ENCODE measurements around the gene PDGFRB.

PDGFRB gene

DNA sequence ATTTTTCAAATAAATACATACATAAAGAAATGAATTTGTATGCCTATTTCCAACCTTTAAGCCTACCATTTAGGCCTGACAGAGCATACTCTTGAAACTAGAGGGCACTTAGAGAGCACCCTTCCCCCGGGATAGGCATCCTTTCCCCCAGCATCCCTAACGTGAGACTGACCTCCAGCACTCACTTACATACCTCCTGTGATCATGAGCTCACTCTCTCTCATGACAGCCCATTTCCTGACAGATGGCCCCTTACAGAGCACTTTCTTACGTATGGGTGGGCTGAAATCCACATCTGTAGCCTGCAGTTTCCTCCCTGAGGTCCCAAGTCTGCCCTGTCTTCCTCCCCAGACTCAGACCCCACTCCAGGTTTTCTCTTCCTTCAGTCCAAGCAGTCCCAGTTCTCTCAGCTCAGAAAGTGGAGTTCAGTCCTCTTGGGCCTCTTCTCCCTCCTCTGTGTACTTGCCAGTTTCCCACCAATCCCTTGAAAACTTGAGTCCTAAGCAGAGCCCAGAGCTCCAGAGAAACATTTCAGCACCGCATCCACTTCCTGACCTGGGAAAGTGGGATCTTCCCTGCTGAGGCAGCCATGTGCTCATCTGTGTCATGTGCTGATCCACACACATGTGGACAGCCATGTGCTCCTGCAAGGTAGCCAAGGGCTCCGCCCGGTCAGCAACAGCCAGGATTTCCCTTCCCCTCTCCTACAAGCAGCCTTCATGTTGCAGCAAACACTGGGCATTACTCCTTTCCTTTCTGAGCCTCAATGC, 8.8 kb upstream of the PDGFRB start:
- DNase-seq (ENCODE audit: extremely low read depth in 1 of 2, low read depth in 1 of 2), result no peak

DNA sequence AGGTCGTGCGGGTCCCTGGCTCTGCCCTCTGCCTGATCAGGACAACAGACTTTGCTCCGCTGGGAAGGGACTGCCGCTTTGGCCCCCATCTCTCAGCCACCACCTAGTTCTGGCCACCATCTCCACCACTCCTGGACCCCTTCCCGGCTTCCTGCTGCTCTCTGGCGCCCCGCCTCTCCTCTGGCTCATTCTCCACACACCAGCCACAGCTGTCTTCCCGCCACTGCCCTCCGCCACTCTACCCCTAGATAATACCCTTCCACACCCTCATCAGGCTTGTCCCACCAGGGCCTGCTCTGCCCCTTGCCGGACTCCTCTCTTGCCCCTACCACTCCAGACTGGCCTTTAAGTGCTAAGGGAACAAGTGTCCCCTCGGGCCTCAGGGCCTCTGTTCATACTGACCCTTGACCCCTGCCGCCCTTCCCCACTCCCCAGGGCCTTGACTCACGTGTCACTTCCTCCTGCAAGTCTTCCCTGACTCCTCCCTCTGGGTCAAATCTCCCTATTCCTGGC, 8.0 kb upstream of the PDGFRB start:
- no peak for DNase-seq (ENCODE audit: extremely low read depth in 1 of 2, low read depth in 1 of 2)

DNA sequence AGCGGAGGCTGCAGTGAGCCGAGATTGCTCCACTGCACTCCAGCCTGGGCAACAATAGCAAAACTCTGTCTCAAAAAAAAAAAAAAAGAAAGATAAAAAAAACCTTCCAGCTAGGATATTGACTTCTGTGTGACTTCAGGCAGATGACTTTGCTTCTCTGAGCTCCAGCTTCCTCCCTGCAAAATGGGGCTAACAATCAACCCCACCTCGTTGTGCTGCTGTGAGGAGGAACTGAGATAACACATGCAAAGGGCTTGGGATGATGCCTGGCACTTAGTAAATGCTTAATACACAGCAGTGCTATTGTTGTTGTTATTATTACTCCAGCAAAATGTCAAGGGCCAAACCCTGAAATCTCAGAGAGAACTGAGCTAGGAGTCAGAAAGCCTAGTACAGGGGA, 7.4 kb upstream of the PDGFRB start:
- DNase-seq (ENCODE audit: extremely low read depth in 1 of 2, low read depth in 1 of 2), result no peak

DNA sequence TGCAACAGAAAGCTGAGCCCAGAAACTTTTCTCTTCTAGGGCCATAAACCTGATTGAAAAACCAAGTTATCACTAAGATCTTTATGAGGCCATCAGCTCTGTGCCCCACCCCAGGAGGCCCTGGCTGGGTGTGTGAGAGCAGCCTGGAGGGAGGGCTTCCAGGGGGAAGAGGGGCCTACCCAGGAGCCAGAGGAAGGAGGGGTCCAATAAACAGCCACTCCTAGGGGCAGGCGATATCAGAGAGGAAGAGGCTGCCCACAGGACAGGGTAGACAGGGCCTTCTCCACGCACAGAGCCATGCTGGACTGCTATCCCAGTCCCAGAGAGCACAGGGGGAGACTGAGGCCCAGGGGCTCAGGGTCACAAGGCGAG, 6.5 kb upstream of the PDGFRB start:
- DNase-seq (ENCODE audit: extremely low read depth in 1 of 2, low read depth in 1 of 2), result no peak

DNA sequence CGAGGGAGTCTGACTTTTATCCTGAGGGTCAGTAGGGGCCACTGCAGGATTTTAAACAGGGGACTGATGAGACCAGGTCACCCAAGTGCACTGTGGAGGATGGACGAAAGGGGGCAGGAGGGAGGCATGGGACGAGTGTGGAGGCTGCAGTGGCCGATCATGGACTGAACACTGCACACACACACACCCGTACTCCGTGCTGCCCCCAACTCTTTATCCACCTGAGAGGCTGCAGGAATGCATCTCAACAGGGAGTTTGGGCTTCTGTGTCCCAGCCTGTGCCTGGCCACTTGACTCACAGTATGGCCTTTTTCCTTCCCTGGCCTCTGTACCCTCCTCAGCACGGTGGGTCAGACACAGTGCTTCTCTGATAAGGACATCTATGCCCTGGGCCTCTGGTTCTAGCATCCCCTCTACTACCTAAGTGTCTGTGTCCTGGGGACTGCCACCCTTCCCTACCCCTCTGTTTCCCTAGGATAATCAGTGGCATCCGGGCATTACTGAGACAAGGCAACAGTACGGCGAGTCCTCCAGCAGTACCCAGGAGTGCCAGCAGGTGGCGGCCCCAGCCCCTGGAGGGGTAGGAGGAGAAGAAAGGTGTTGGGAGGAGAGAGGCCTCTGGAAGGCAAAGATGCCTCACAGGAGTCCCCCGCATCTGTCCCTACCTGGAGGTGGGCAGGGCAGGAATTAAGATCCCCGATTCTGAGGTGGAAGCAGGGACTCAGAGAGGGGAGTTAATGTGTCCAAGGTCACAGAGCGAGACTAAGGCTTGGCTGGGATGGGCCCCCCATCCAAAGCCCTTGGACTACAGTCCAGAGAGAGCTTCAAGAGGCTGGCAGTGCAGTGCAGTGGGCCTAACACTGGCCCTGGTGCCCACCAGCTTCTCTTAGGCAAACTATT, 5.8 kb upstream of the PDGFRB start:
- peak; percentile 45 to 51 for DNase-seq (ENCODE audit: extremely low read depth in 1 of 2, low read depth in 1 of 2)

DNA sequence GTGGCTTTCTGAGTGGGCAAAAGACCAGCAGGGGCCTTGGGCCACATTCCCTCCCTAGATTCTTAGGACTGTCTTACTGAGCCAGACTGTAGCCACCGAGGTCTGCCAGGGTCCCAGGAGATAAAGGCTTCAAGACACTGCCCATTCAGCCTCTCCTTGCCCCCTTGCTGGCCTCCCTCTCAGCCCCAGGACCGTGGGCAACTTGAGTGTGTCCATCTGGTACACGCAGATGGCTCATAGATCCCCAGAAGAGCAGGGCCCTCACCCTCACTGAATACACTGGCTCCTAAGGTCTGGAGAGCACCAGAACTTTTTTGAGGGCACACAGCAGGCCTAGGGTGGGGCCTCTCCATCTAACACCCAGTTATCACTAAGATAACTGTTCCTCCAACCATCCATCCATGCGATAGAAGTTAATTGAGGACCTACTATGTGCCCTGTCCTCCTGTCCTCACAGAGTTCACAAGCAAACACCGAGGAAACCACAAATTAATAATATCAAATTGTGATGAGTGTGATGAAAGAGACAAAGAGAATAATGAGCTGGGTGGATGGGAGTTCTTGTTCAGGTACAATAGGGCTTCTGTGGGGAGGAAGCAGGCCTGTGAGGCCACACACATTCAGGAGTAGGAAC, 4.9 kb upstream of the PDGFRB start:
- no peak for DNase-seq (ENCODE audit: extremely low read depth in 1 of 2, low read depth in 1 of 2)

DNA sequence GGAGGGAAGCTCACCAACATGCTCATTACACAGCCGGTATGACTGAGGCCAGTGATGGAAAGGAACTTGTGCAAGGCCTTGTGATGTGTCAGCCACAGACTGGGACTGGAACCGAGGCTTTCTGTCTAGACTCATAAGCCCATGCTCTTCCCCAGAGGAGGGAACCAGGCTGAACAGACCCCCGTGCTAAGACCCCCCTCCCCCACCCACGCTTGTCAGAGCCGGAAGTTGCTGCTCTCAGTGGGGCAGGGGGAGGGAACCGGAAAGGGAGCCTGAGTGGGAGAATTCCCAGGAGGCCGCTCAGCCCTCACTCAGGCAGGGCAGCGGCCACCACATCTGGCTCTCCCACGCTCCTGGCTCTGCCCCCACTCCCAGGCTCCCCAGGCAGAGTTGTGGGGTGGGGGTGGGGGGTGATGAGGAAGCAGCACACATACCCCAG, 4.1 kb upstream of the PDGFRB start:
- no peak for DNase-seq (ENCODE audit: extremely low read depth in 1 of 2, low read depth in 1 of 2)

DNA sequence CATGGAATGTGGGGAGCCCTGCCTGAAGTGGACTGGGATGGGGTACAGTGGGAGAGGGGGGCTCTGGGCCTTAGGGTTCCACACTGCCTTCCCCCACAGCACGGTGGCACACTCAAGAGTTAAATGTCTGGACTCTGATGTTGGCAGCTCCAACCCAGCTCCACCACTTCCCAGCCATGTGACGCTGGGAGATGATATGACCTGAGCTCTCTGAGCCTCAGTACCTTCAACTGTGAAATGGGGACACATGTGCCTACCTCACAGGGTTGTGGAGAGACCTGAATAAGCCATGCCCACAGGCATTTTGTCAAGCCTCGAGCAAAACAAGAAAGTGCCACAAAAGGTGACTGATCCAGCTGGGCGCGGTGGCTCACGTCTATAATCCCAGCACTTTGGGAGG, 3.4 kb upstream of the PDGFRB start:
- DNase-seq (ENCODE audit: extremely low read depth in 1 of 2, low read depth in 1 of 2), result no peak

DNA sequence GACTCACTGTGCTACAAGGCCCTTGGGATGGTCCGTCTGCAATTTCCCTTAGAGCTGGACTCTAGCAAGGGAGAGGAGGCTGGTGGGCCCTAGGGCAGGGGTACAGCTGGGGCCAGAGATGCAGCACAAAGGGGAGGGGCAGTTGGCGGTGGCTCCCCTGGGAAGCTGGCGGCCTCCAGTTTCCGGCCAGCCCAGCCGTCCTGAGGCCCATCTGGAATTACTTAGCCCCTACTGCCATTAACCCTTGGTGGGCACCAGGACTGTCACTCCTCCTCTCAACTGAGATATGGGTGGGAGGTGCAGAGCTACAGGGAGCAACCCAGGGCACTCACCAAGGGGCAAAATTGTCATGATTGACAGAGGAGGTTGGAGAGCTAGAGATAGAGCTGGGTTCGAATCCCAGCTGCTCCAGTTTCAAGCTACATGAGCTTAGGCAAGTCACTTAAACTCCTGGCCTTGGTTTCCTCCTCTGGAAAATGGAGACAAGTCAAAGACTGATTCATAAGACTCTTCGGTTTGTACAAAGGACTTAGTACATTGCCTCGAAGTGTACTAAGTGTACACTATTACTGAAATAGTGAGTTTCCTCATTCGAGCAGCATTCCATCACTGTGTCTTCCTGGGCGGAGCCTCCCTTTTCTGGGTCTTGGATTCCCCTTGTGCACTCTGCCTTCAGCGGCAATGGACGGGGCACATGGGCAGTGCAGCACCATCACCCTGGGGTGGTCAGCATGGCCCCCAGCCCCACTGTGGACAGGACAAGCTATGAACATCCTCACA, 2.7 kb upstream of the PDGFRB start:
- no peak for DNase-seq (ENCODE audit: extremely low read depth in 1 of 2, low read depth in 1 of 2)

DNA sequence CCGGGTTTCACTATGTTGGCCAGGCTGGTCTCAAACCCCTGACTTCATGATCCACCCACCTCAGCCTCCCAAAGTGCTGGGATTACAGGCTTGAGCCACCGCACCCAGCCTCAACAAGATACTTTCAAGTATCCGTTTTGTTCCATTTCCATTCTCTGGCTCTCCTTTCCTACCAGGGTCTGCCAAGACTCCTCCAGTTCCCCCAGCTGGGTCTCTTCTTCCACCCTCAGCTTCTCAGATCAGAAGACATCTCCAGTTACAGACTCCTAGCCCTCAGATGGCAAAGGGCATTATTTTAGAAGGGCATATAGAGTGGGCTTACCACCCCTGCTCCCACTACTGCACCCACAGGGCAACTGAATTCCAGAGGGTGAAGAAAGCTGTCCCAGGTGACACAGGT, 1.5 kb upstream of the PDGFRB start:
- DNase-seq (ENCODE audit: extremely low read depth in 1 of 2, low read depth in 1 of 2), result no peak

DNA sequence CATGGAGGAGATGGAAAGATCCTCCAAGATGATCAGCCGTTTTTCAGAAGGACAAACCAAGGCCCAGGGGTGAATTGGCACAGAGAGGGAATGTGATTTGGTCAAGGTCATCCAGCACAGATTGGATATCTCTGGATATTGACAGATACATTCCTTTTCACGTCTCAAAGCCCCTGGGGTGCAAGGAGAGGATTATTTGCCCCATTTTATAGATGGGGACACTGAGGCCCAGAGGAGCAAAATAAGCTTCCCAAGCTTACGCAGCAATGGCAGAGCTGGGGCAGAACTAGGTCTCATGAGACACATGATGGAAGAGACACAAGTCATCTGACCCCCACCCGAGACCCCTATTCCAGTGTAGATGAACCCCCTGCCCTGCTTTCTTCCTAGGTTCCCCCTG, 895 bp upstream of the PDGFRB start:
- no peak for DNase-seq (ENCODE audit: extremely low read depth in 1 of 2, low read depth in 1 of 2)

DNA sequence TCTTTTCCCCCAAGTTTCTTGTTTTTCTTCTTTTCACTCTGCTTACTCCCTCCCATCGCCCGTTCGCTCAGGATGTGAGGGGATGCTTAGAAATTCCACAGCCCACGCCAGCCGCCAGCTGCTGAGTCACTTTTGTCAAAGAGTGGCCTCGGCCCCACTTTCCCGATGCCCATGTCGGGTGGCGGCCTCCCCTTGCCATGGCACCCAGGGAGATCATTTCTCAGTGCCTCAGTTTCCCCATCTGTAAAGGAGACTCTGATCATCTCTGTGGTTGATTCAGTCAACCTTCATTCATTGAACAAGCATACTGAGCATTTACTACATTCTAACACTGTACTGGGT, 353 bp upstream of the PDGFRB start:
- no peak for DNase-seq (ENCODE audit: extremely low read depth in 1 of 2, low read depth in 1 of 2)

DNA sequence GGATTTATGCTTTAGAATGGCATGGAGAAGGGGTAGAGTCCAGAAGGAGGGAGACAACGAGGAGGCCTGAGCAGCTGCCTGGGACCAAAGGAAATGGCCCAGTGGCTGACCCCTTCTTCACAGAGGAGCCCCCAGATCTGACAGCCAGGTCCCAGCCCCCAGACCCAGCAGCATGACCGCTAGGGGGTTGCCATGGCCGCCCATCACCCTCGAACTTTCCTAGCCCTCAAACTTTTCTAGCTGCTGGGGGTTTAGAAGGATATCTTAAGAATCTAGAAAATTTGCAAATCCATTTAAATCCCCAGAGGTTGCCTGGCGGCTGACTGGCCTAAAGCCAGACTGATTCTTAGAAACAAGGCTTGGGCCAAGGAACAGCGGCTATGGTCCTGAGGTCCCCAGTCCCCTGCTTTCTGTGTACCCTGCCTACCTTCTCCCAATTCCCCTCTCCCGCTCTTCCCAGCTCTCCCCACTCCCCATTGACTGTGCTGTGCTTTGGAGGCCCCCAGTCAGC, 972 bp downstream of the PDGFRB start:
- no peak for DNase-seq (ENCODE audit: extremely low read depth in 1 of 2, low read depth in 1 of 2)

DNA sequence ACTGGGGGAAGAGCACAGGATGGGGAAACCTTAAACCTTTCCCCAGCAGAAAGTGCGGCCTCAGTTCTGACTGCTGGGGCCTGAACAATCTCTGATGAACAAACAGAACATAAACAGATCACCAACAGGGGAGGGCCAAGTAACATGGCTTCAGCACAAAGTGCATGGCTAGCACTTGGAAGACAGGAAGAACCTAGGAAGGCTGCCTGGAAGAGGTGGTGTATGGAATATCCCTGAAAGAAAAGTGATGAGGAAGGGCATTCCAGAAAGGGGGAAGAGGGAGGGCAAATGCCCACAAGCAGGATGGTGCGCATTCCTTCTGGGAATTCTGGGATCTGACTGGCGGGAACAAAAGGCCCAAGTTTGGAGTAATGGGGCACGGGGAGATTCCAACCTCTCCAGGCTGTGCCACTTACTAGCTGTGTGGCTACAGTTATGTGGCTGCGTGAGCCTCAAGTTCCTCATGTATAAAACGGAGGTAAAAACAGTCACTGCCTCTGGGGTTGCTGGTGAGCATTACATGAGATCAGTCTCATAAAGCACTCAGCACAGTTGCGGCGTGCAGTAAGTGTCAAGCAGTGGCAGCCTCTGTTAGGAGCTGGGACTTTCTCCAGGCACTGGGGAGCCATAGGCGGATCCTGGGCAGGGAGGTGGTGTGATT, 1.6 kb downstream of the PDGFRB start:
- DNase-seq (ENCODE audit: extremely low read depth in 1 of 2, low read depth in 1 of 2), result no peak

DNA sequence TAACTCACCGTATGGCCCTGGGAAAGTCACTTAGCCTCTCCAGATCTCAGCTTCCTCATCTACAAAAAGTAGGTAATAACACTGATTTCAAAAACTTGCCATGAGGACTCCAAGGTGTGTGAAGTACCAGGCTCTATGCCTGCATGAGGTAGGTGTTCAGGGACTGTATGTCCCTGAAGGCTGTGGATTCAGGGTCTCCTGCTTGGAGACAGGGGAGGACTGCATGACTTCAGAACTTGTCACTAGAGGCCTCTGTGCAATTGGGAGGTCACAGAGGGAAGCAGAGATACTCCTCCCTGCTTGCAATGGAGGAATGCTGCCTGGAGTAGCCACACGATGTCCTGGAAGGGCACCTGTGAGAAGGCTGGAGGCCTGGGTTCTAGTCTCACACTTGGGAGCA, 2.2 kb downstream of the PDGFRB start:
- no peak for DNase-seq (ENCODE audit: extremely low read depth in 1 of 2, low read depth in 1 of 2)

DNA sequence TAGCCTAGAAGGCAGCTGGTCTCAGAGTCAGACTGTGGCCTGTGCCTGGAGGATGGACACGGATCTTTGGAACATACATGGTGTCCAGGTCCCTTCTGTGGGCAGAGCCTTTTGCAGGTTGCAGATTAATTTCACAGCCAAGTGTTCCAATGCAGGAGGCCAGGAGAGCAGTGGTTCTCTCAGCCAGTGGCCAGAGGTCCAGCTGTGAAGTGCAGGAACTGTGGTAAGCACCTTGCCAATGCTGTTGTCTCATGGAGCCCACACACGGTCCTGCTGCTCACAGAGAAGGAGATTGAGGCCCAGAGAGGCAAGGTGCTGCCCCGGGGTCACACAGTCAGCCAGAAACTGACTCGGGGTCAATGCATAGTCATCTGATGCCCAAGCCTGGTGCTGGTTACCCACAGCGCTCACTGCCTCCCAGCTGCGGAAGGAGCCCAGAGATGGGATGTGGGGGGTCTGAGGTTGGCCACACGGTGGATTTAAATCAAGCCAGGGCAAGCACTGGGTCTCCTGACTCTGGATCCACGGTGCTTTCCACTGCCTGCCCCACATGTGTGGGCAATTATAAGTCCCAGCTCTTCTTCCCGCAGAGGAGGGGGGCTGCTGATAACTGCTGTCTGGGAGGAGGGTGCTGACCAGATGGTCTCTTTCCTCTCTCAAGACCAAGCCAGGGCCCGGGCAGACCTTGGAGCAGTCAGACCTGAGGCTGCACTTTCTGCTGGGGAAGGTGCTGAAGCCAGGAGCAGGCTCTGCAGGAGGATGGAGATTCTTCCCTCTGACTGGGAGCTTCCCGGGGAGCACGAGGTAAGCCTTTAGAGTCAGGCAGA, 2.8 kb downstream of the PDGFRB start:
- DNase-seq (ENCODE audit: extremely low read depth in 1 of 2, low read depth in 1 of 2), result no peak

DNA sequence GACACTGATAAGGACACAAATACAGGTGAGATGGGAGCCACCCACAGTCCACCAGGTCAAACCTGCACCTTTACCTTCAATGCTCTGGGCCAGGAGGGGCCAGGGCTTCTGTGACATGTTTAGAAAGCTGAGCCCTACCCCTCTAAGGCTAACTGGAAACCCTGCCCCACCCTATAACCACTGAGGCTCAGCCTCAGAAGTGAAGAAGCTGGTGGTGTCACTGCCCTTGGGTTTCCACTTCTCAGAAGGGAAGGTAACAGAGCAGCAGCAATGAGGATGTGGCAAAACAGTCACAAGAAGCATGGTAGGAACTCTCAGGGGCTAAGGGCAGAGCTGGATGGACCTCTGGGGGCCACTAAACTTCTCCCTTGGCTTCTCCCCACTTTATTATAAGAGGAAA, 6.0 kb downstream of the PDGFRB start:
- no peak for DNase-seq (ENCODE audit: extremely low read depth in 1 of 2, low read depth in 1 of 2)

DNA sequence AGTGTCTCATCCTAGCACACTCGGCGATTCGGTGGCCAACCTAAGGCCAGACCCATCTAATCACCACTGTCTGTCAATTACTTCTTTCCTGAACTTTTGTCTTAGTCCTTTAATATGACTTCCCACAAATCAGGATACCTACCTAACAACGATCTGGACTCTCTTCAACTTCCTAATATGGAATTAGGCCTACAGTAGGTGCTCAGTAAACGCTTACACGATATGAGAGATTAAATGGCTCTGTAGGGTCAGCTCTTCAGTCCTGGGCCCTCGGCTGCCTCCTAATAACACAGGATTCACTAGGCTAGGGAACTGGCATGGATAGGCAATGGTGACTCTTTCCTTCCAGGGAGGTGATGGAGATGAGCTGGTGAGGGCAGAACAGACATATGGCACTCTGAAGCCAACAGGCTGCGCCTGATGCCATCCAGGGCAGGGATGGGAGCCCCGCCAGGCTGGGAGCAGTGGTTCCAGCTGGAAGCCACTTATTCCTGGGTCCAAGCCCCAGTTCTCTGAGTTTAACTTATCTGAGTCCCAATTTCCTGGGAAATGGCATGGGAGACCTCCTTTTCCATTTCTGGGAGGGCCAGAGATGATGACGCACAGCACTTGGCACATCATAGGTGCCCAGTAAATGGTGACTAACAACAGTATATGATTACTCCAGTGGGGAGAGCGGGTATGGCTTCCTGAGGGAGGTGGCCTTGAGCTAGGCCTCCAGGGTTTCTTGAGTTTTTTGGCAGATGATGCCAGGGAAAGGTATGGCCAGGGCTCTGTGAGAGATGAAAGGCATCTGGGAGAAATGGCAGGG, 7.3 kb downstream of the PDGFRB start:
- DNase-seq (ENCODE audit: extremely low read depth in 1 of 2, low read depth in 1 of 2), result no peak
